CD4-positive, alpha-beta T cell treated with Interleukin-21 for 1 hour (primary cell): ENCODE results near the gene RTRAF.

ENCODE experiments used
- DNase-seq: peaks from one replicate; pipeline ENCODE4 v3.0.0-alpha.2; 2020

RTRAF gene

DNA sequence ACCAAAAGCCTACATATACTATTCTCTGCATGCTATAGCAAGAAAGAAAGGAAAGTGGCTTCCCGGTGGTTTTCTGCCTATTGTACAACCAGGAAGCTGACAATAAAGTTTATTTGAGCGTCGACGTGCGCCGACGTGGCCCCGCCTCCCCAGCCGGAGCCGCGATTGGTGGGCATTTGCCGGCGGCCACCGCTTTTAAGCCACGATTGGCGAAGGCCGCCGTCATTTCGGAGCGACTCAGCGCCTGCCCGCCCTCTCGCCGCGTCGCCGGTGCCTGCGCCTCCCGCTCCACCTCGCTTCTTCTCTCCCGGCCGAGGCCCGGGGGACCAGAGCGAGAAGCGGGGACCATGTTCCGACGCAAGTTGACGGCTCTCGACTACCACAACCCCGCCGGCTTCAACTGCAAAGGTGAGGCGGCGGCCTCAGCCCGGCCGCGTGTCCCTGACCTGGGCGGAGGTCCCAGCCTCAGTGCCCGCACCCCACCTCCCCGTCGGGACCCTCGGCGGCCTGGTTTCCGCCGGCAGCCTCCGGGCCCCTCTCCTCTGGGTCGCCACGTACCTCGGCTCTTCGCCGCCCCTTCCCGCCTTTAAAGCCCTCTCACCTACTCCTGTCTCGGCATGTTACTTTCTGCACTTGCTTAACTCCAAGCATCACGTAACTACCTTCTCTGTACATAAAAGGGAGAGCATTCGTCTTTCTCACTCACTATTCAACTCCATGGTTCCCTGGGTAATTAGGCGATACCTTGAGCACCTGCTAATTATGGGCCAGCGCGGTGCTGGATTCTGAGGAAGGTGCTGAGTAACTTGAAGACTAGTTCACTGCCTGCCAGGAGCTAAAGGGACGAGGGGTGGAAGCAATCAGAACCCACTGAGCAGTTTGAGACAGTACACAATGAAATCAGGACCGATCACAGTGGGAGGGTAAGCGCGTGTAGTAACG is at the start of gene RTRAF:
Gene RTRAF (plus strand): TSS at position 254 of the 942 bp plus-strand sequence. CDS start 94 bp downstream, at position 348.
- peak; percentile 92 for DNase-seq

DNA sequence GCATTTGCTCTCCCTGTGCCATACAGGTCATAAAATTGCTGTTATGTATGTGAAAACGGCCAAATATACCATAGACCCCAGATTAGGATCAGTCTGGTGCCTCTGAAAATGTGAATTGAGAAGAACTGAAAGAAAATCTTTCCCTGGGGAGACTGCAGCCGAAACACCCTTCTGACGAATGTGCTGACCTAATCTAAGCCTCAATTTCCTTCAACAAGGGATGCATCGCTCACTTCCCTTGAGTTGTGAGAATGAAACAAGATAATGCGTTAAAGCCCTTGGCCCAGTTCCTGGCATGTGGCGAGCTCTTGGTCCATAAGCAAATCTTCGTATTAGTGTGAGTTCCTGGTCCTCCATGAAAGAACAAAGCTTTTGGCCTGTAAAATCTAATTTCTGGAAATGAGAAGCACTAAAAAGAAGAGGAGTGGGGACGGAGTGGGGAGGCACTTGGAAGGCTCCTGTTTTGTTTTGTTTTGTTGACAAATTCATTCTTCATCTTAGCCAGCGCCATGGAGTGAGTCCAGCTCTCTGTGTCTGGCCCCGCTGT is 49.5 kb upstream of the RTRAF start:
- no peak for DNase-seq

DNA sequence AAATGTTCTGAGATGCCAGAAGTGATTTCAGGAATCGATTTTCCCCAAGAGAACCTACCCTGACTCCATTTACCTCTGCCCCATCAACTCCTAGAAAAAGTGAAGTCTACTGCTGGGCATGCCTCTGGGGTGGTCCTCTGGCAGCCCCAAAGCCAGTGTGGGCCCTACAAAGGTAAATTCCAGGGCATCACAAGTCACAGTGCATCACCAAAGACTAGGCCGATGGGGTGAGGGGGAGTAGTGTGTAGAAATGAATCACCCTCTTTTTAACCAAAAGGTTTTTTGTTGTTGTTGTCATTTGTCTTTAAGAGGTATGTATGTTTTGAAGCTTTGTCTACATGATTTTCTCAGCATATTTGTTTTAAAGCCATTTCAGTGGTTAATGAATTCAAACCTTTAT is 46.4 kb upstream of the RTRAF start:
- DNase-seq: no peak

DNA sequence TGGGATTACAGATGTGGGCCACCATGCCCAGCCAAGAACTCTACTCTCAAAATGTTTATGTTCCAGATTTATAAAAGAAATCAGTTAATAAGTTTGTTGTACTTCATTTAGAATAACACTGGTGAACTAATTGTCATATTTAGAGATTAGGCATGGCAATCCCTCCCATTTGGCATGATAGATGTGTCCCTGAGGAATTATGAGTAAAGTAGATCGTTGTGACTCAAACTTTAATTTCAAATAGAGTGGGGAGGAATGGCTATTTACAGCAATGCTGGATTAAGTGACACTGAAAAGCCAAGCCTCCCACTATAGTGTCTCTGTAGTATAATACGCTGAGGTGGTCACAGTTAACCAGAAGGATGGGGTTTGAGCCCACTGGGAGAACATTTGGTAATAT is 39.3 kb upstream of the RTRAF start:
- DNase-seq: no peak

DNA sequence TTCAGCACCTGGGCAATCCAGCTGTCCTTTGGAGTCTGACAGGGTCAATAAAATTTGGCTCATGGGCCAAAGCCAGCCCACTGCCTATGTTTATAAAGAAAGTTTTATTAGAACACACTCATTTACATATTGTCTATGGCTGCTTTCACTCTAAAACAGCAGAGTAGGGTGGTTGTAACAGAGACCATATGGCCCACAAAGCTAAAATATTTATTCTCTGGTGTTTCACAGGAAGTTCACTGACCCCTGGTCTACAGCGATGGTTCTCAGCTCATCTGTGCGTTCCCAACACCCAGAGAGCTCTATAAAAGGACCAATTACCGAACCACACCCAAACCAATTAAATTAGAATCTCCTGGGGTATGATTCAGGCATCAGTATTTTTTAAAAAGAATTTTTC is 37.7 kb upstream of the RTRAF start:
- DNase-seq: no peak

DNA sequence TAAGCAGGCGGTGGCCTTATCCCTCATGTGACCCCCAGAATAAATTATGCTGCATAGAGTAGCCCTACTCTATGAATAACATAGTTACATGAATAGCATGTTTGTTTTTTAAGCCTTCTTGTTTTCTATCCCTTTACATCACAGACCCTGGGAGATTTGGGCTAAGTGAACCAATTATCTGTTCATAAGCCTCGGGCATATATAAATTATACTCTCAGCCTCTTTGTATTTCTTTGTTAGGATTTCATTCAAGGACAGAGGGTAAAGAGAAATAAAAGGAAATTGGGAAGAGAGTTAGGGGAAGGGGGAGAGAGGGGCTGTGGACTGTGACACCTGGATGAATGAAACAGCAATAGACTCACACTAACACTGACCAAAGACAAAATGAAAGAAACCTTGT is 35.3 kb upstream of the RTRAF start:
- DNase-seq: no peak

DNA sequence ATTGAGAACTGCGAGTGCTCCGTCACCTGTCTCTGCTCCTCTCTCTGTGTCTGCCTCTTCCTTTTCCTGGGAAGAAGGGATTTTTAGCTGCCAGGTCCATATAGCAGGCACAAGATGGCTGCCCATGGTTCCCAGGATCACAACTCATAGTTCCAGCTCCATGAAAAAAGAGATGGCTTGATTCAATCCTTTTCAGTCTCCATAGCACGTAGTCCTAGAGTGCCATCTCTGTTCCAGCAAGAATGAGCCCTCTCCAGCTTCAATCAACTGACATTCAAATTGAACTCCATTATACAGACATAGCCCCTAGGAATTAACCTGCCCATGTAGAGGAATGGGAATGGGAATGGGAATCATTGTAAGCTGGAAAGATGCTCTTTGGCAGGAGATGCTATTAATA is 34.7 kb upstream of the RTRAF start:
- DNase-seq: peak; percentile 9

DNA sequence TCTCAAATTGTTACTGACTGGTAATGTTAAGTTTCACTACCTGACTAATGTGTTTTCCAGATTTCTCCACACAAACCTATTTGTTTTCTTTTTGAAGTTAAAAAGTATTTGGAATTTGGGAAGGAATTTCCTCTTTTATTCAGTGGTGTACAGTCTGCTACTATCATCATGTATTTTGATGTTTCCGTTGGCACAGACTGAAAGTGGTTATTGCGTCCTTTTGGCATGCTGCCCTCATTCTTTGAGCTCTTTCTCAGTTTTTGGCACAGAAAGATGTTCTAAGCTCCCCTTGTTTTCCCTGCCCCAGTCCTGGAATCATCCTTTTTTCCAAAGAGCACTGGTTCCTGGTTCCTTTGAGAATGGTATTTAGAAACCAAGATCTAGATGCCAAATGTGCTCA is 31.4 kb upstream of the RTRAF start:
- no peak for DNase-seq

DNA sequence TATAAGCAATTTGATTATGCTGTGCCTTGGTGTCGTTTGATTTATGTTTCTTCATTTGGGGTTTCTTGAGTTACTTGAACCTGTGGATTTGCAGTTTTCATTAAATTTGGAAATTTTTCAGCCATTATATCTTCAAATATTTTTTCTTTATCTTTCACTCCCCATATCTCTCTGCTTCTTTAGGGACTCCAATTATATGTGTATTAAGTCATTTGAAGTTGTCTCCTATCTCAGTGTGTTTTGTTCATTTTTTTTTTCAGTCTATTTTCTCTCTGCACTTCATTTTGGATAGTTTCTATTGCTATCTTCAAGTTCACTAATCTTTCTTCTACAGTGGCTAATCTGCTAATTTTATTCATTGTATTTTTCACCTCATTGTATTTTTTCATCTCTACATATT is 29.4 kb upstream of the RTRAF start:
- DNase-seq: no peak

DNA sequence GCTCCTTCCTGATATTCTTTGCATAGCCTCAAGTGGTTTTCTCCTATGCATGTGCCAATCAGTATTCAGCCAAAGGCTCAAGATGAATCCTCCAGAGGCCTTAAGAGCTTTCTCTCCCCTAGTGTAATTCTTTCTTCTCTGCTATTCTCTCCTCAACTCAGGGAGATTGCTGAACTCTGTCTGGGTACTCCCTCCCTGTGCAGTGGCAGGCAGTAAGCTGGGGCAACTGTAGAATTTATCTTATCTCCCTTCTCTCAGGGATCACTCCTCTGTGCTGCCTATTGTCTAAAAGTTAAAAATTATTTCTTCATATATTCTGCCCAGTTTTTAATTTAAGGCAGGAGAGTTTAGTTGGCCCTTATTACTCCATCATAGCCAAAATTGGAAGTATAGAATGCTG is 28.5 kb upstream of the RTRAF start:
- DNase-seq: no peak

DNA sequence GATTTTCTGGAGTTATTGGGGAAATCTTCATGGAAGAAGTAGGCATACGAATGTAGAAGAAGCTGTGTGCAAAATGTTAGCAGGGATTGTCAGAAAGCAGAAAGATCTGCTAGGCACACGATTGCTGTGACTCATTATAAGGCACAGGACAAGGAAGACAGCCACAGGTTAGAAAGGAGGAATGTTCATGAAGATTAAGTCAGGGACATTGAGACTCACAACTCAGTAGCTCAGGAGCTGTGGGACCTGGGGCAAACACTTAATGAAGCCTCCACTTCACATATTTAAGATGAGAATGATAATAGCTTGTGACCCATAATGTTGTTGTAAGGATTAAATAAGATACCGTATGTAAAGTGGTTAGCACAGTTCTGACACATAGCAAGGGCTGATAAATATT is 26.6 kb upstream of the RTRAF start:
- DNase-seq: no peak

DNA sequence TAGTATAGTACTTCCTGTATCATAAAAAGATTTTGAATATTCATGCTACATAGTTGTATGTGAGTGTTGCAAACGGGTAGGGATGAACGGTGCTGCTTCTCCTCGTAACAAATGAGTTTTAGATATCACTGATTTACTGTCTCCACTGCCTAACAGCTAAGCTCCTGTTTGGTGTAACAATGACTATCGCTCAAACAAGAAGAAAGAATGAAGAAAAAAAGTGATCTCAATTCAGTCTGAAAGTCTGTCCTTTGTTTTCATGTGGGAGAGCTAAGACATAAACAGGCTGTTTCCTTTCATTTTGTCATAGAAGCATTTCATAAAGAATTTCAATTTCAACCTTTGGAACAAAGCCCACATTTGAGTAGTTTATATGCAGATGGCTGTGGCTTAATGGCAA is 26.1 kb upstream of the RTRAF start:
- no peak for DNase-seq

DNA sequence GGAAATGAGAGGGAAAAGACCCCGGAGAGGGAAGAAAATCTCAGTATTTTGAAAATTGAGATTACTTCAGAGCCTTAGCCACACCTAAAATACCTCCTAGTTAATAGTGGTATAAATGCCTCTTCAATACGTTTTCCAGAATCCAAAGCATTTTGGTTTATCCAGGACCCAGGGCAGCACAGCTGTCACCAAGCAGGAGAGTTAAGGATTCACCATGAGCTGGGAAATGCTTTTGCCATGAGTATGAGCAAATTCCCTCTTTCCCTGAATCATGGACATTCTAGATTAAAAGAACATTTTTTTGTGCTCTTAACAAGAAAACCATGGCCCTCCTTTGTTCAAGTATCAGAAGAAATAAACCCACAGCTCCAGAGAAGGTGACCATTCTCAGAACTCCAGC is 21.8 kb upstream of the RTRAF start:
- no peak for DNase-seq

DNA sequence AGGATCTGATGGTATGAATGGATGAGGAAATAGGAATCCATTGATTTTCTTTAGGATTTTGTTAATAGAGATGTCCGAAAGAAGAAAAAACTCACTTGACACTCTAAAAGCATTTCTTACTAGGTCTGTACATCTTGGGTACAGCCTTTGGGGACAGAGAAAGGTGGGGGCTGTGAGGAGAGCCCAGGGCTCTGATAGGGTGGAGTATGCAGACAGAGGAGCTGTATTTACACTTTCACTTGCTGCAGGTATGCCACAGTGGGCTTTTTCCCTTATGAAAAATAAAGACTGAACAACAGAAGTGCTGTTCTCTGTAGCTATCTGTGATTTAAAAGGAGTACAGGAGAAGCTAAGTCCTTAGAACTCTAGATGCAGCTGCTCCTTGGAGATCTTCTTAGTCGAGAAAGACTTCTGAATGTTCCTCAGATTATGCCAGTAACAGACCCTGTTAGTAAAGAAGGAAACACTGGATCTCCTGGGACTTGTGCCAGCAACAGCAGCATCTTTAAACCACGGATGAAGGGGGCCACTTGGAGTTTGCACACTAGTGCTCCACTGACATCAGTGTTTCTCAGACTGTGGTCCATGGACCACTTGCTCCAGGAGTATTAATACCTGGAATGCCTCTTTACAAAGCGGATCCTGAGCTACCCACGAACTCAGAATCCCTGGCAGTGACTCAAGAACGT is 19.4 kb upstream of the RTRAF start:
- no peak for DNase-seq

DNA sequence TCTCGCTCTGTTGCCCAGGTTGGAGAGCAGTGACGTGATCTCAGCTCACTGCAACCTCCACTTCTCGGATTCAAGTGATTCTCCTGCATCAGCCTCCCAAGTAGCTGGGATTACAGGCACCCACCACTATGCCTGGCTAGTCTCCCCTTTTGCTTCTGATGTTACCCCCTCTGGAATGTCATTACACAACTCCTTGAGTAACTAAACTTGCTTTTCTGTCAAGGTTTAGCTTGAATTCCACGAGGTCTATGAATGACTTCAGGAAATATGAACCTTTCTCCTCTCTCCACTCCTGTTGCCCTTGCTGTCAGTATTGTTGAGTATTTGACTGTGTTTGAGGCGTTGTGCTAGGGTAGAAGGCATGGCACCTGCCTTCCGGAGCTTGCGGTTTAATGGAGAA is 16.8 kb upstream of the RTRAF start:
- DNase-seq: no peak

DNA sequence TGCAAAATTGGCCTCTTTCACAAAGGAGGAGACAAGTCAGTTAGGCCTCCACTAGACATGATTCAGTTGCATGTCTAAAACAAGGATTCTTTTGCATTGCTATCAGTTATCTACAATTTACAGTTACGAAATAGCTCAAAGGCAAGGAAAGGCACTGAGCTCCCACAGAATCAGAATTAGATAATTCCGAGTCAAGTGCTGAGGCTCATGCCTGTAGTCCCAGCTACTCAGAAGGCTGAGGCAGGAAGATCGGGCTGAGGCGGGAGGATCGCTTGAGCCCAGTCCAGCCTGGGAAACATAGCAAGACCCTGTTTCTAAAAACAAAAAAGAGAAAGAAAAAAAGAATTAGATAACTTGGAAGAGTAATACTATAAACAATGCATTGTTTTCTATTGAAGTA is 12.3 kb upstream of the RTRAF start:
- no peak for DNase-seq

DNA sequence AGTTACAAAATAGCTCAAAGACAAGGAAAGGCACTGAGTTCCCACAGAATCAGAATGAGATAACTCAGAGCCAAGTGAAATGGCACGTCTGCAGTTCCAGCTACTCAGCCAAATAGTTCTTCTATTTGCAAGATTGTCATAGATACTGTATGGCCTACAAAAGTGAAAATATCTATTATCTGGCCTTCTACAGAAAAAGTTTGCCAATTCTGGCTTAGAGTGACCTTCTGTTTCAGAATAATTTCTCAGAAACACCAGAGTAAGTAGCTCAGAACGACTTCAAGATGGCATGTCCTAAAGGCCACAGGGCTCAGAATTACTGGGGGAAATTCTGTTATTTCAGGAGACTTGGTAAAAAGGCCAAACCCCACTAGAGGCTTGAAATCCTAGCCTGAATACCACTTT is 10.7 kb upstream of the RTRAF start:
- no peak for DNase-seq

DNA sequence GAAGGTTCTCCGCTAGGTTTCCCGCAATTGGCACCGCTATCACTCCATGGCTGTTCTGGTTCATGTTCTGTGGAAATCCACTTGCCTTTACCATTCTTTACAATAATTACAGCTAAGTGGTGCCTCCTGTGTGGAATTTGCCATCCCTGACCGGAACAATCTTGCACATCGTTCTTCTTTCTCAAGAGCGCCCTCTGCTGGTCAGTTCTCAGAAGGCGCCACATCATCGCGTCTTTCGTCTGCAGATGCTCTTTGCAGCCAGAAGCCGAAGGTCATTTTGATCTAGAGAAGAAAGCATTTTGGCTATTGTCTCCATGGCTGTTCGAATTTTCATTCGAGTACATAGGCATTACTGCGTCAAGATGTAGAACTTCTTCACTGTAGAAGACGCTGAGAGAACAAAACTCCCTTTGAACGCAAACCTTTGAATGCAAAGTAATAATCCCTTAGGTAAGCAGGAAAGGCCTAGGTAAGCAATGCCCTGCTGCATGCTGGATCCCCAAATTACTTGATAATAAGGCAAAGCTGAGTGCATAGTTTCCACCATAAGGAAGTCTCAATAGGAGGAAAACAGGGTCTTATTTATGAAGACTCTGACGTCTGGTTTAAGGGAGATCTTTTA is 10.1 kb upstream of the RTRAF start:
- peak; percentile 81 for DNase-seq

DNA sequence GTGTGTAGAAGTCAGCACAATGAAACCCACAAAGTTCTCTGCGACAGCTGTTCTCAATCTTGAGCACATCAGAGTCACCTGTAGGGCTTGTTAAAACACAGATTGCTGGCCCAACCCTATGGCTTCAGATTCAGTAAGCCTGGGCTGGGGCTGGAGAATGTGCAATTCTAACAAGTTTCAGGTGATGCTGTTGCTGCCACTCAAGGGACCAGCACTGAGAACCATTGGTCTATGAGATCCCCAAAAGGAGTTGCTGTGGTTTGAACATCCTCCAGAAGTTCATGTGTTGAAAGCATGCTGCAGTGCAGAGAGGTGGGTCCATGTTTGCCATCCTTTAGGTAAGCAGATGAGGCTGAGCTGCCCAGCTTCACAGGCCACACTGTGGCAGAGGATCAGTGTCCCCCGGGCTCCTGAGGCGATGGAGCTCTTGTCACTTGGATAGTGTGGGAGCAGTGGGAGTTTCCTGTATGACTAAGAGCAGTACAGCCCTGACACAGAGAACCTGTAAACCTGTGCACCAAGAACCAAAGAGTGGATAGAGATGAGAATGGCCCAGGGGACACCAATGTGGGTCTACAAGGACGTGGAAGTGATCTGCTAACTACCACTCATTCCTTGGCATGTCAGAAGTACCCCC is 8.0 kb upstream of the RTRAF start:
- no peak for DNase-seq

DNA sequence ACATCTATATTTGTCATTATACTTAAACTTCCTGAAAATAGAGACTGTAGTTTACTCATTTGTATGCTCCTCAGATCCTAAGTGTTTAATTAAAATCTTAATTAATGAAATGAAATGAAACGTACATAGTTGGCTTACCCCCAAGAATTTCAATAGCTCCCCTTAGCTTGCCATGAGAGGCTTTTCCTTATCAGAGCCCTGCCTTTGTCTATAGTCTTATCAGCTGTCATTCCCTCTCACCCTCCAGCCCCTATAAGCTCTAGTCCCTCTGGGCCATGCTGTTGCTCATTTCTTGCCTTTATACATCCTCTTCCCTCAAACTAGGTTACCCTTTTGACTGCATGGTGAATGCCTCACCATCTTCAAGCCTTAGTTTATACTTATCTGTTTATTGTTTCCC is 1.1 kb upstream of the RTRAF start:
- DNase-seq: no peak

DNA sequence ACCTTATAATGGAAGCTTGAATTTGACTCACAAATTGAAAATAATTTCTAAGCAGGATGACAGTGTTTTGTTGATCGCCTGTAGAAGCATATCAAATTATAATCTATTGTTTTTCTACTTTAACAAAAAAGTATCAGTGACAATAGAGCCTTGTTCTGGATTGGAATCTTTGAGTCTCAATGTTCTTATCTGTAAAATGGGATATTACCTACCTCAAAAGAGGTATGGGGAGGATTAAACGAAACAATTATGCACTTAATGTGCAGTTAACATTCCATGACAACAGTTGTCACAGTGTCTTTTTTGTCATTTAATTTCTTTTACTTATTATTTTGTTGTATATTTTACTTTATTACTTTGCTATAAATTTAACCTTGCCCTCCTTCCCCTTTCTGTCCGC is 1.1 kb downstream of the RTRAF start:
- no peak for DNase-seq

DNA sequence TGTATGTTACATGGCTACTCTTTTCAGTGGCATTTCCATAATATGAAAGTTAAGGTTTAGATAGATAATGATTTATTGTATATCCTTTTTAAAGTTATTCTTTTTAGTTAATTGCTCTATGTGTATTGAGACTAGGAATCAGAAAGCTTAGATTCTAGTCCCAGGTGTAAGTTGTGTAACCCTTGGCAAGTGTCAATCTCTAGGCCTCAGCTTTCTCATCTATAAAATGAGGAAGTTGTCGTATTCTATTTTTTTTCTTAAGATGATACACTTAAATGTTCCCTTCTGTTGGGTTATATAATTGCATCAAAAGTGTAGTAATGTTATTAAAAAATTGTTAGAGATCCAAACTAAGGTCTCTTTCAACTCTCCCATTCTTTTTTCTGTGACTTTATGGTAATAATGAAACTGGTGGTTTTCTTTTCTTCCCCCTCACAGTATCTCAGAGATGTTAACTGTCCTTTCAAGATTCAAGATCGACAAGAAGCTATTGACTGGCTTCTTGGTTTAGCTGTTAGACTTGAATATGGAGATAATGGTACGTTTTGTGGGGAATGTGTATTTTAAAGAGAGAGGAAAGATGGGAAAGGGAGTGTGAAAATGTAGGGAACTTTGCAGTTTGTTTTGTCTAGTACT is 4.1 kb downstream of the RTRAF start:
- DNase-seq: no peak
